Sigmoid colon (tissue), 4 donors: ENCODE data around the gene RBM48.

ENCODE experiments used
- POLR2AphosphoS5 ChIP-seq, 4 donors: sonication (generic); formaldehyde crosslinking; IDR thresholded peaks; one replicate each; pipeline ENCODE4 v1.6.1; 2017; ENCODE audit warnings: antibody characterized with exemption in 4 of 4
- TF ChIP-seq, protein P1 (sequence below), 4 experiments: fragments of 450-650 bp in 3 of 4; fragments of 200-600 bp in 1 of 4; IDR thresholded peaks; one replicate each; pipeline ENCODE4 v1.5.1; 2016 to 2019; ENCODE audit warnings: antibody characterized with exemption in 4 of 4, mild to moderate bottlenecking in 3 of 4, moderate library complexity in 2 of 4

DNA sequence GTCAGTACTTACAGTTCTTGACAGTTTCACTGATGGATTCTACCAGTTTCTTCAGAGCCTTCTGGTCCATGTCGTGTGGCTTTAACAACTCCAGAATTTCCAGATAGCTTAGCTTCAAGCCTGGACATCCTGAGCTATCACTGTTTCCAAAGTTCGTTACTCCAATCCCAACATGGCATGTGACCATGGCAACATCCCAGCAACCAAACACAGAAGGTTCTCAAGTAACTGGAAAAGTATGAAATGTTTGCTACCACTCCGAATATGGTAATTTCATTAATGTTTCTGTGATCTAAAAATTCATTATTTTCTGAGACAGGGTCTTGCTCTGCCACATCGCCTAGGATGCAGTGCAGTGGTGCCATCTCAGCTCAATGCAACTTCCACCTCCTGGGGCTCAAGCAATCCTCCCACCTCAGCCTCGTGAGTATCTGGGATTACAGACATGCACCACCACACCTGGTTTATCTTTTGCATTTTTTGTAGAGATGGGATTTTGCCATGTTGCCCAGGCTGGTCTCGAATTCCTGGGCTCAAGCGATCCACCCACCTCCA is 29.3 kb downstream of the RBM48 start:
- no peak for TF ChIP-seq POLR2AphosphoS5 (IDR thresholded peaks at IDR 0.05)
- TF ChIP-seq, protein P1, sequence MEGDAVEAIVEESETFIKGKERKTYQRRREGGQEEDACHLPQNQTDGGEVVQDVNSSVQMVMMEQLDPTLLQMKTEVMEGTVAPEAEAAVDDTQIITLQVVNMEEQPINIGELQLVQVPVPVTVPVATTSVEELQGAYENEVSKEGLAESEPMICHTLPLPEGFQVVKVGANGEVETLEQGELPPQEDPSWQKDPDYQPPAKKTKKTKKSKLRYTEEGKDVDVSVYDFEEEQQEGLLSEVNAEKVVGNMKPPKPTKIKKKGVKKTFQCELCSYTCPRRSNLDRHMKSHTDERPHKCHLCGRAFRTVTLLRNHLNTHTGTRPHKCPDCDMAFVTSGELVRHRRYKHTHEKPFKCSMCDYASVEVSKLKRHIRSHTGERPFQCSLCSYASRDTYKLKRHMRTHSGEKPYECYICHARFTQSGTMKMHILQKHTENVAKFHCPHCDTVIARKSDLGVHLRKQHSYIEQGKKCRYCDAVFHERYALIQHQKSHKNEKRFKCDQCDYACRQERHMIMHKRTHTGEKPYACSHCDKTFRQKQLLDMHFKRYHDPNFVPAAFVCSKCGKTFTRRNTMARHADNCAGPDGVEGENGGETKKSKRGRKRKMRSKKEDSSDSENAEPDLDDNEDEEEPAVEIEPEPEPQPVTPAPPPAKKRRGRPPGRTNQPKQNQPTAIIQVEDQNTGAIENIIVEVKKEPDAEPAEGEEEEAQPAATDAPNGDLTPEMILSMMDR (IDR thresholded peaks at IDR 0.05): no peak
